HG03575 (cell line): ENCODE data around the gene NIPSNAP2.
A peak's percentile ranks its signal among the peaks of the same experiment; 100 is the strongest.
"Not testable (repeated sequence)": the region's sequence is repeated elsewhere in the genome, so short reads cannot be mapped to it uniquely, and the experiment has no call there.

Source experiments
- ATAC-seq: cut with Tn5 transposase; IDR thresholded peaks from one replicate; pipeline ENCODE4 v1.9.1; 2021; ENCODE audit not compliant: unreplicated experiment, insufficient number of reproducible peaks, low FRiP score; ENCODE audit errors: extremely low read depth

NIPSNAP2 gene

GRCh38 chr7:55964261-55965099, at the start of gene NIPSNAP2:
Gene NIPSNAP2 (plus strand): TSS chr7:55964585. CDS start chr7:55964610, 25 bp downstream.
- ATAC-seq, result peak; percentile 32

GRCh38 chr7:55917771-55918170, 46.6 kb upstream of the NIPSNAP2 start:
- ATAC-seq, result no peak

- ATAC-seq, result no peak
Observed at GRCh38 chr7:55928006-55928767, 36.2 kb upstream of the NIPSNAP2 start.

GRCh38 chr7:55931421-55932151, 32.8 kb upstream of the NIPSNAP2 start:
- no peak for ATAC-seq

GRCh38 chr7:55939514-55940123, 24.8 kb upstream of the NIPSNAP2 start:
- ATAC-seq, result no peak

- no peak for ATAC-seq
Observed at GRCh38 chr7:55946545-55946944, 17.8 kb upstream of the NIPSNAP2 start.

- peak; percentile 99 for ATAC-seq
Observed at GRCh38 chr7:55951637-55952351, 12.6 kb upstream of the NIPSNAP2 start, which contains the start of gene MRPS17. Gene MRPS17 (plus strand): TSS chr7:55951877. CDS start chr7:55953196, 1,319 bp downstream.

- ATAC-seq, result not testable (repeated sequence)
Observed at GRCh38 chr7:55952352-55952671, 12.1 kb upstream of the NIPSNAP2 start.

GRCh38 chr7:55953707-55954475, 10.5 kb upstream of the NIPSNAP2 start:
- ATAC-seq, result no peak

- ATAC-seq, result no peak
Observed at GRCh38 chr7:55957190-55957589, 7.2 kb upstream of the NIPSNAP2 start.

- no peak for ATAC-seq
Observed at GRCh38 chr7:55962014-55962413, 2.4 kb upstream of the NIPSNAP2 start.

- ATAC-seq, result no peak
Observed at GRCh38 chr7:55963584-55964168, 709 bp upstream of the NIPSNAP2 start.

- no peak for ATAC-seq
Observed at GRCh38 chr7:55965100-55965470, 700 bp downstream of the NIPSNAP2 start.

GRCh38 chr7:55965805-55966421, 1.5 kb downstream of the NIPSNAP2 start:
- no peak for ATAC-seq

- ATAC-seq, result no peak
Observed at GRCh38 chr7:55966851-55967250, 2.5 kb downstream of the NIPSNAP2 start.

GRCh38 chr7:55969391-55969790, 5.0 kb downstream of the NIPSNAP2 start:
- ATAC-seq, result no peak

- ATAC-seq, result no peak
Observed at GRCh38 chr7:55970561-55970960, 6.2 kb downstream of the NIPSNAP2 start.
